T-helper 2 cell (primary cell): ENCODE measurements around the gene CDADC1.
A peak's percentile ranks its signal among the peaks of the same experiment; 100 is the strongest.

Experiments used
- DNase-seq, 5 experiments: peaks; one replicate each; pipeline versions ENCODE4 v3.0.0 to v3.0.0-alpha.2; 2012 to 2022

The CDADC1 gene

GRCh38 chr13:49296659-49297058 lies 48.9 kb downstream of the CDADC1 start:
- DNase-seq, result no peak

GRCh38 chr13:49297338-49297737 lies 49.6 kb downstream of the CDADC1 start:
- no peak for DNase-seq

- DNase-seq, result no peak
These were observed 50.7 kb downstream of the CDADC1 start for GRCh38 chr13:49298416-49298815.

- DNase-seq, result no peak
These were observed 51.3 kb downstream of the CDADC1 start for GRCh38 chr13:49298903-49299605.

- no peak for DNase-seq
These were observed 52.6 kb downstream of the CDADC1 start for GRCh38 chr13:49300276-49300675.

GRCh38 chr13:49300739-49301589 lies 53.2 kb downstream of the CDADC1 start:
- peak in 4 of 5 experiments; percentile 41 to 86 (median 54) for DNase-seq

GRCh38 chr13:49302222-49302621 lies 54.5 kb downstream of the CDADC1 start:
- DNase-seq, result no peak

GRCh38 chr13:49302817-49303216 lies 55.1 kb downstream of the CDADC1 start:
- no peak for DNase-seq

- DNase-seq, result no peak
These were observed 56.0 kb downstream of the CDADC1 start for GRCh38 chr13:49303533-49304252.

GRCh38 chr13:49304356-49304755 lies 56.6 kb downstream of the CDADC1 start:
- no peak for DNase-seq

- no peak for DNase-seq
These were observed 57.3 kb downstream of the CDADC1 start for GRCh38 chr13:49304763-49305700.

- DNase-seq, result no peak
These were observed 58.2 kb downstream of the CDADC1 start for GRCh38 chr13:49305792-49306425.

GRCh38 chr13:49307365-49307764 lies 59.6 kb downstream of the CDADC1 start:
- DNase-seq, result no peak

- no peak for DNase-seq
These were observed 60.6 kb downstream of the CDADC1 start for GRCh38 chr13:49308097-49308875.

GRCh38 chr13:49308921-49309408 lies 61.2 kb downstream of the CDADC1 start:
- DNase-seq, result no peak

GRCh38 chr13:49310251-49310650 lies 62.5 kb downstream of the CDADC1 start:
- no peak for DNase-seq

GRCh38 chr13:49311816-49312215 lies 64.1 kb downstream of the CDADC1 start:
- no peak for DNase-seq

GRCh38 chr13:49314344-49314882 lies 66.7 kb downstream of the CDADC1 start:
- DNase-seq, result no peak

GRCh38 chr13:49315036-49315565 lies 67.4 kb downstream of the CDADC1 start:
- DNase-seq, result no peak
